Gastroesophageal sphincter (tissue), 4 donors: ENCODE results near the gene COMMD10. TPM values are rescaled to one million over a fixed set of nuclear protein-coding genes. Genes with fewer than 3 reads are reported as not detected.

ENCODE experiments used
- ATAC-seq: fragments of 150-250 bp; one replicate; pipeline ENCODE4 v1.9.1; 2016; ENCODE audit warnings: mild to moderate bottlenecking, moderate library complexity
- H3K27ac ChIP-seq, 4 donors: fragments of 200-600 bp; sonication (generic) in 3 of 4; 1 replicate in 3 of 4; 2 replicates in 1 of 4; pipeline ENCODE4 v1.5.1; 2016 to 2019
- H3K27me3 ChIP-seq: fragments of 200-600 bp; sonication (generic); one replicate; pipeline ENCODE4 v1.5.1; 2019
- H3K36me3 ChIP-seq, 2 donors: fragments of 200-600 bp; sonication (generic); one replicate each; pipeline ENCODE4 v1.5.1; 2019; ENCODE audit warnings: control low read depth in 1 of 2
- H3K4me1 ChIP-seq, 3 donors: fragments of 200-600 bp; sonication (generic); 1 replicate in 2 of 3; 2 replicates in 1 of 3; pipeline ENCODE4 v1.5.1; 2016 to 2019; ENCODE audit warnings: control low read depth in 2 of 3
- H3K4me3 ChIP-seq, 2 donors: fragments of 200-600 bp; sonication (generic); one replicate each; pipeline ENCODE4 v1.5.1; 2019; ENCODE audit warnings: mild to moderate bottlenecking in 1 of 2, moderate library complexity in 1 of 2
- H3K9me3 ChIP-seq, 3 donors: fragments of 200-600 bp; sonication (generic); one replicate each; pipeline ENCODE4 v1.5.1; 2017 to 2019; ENCODE audit warnings: control low read depth in 2 of 3
- EP300 ChIP-seq: sonication (generic); formaldehyde crosslinking; IDR thresholded peaks from one replicate; pipeline ENCODE4 v1.6.1; 2017; ENCODE audit warnings: antibody characterized with exemption, mild to moderate bottlenecking
- POLR2A ChIP-seq, 2 donors: fragments of 450-650 bp; IDR thresholded peaks; one replicate each; pipeline ENCODE4 v1.6.1; 2017; ENCODE audit warnings: antibody characterized with exemption in 2 of 2, mild to moderate bottlenecking in 2 of 2, moderate library complexity in 1 of 2
- POLR2AphosphoS5 ChIP-seq: sonication (generic); formaldehyde crosslinking; IDR thresholded peaks from one replicate; pipeline ENCODE4 v1.6.1; 2017; ENCODE audit warnings: antibody characterized with exemption
- WGBS, 2 donors: methylation state at CpG; one replicate each; pipeline ENCODE4 v1.1.5; 2018; ENCODE audit warnings: low coverage in 1 of 2; 5-methylcytosine and 5-hydroxymethylcytosine counted together
- total RNA-seq, 4 donors: library from RNA; depleted of rRNA; stranded (reverse); fragments of >200 nt; gene quantifications; one replicate each; pipeline ENCODE4 v1.1.0, GENCODE V29; 2016
- TF ChIP-seq, protein P1 (sequence below), 4 experiments: fragments of 200-600 bp in 2 of 4; fragments of 450-650 bp in 2 of 4; sonication (generic) in 1 of 4; IDR thresholded peaks; one replicate each; pipeline ENCODE4 v1.5.1; 2017 to 2019; ENCODE audit warnings: antibody characterized with exemption in 4 of 4, mild to moderate bottlenecking in 2 of 4, moderate library complexity in 2 of 4

The COMMD10 gene
- total RNA-seq, 4 donors from 2014 or later: 26.4 to 48.3 (median 29.6) TPM

DNA sequence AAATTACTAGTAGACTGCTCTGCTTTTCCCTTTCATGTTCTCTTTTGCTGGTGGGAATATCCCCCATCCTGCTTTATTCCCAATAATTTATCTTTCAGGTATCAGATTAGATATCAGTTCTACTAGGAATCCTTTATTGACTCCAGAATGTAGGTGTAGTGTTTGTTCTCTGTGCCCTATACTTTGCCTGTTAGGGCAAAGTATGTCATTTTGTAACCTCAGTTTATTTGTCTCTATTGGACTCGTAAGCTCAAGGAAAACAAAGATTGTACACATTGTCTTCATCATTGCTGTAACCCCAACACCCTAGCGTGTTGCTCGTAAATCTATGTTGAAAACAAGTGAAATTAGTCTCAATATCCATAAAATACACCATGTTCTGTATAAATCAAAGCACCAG lies 190.5 kb downstream of the COMMD10 start:
- TF ChIP-seq POLR2A (IDR thresholded peaks at IDR 0.05) (no peak), POLR2AphosphoS5 (no peak), EP300 (no peak)
- TF ChIP-seq, protein P1, sequence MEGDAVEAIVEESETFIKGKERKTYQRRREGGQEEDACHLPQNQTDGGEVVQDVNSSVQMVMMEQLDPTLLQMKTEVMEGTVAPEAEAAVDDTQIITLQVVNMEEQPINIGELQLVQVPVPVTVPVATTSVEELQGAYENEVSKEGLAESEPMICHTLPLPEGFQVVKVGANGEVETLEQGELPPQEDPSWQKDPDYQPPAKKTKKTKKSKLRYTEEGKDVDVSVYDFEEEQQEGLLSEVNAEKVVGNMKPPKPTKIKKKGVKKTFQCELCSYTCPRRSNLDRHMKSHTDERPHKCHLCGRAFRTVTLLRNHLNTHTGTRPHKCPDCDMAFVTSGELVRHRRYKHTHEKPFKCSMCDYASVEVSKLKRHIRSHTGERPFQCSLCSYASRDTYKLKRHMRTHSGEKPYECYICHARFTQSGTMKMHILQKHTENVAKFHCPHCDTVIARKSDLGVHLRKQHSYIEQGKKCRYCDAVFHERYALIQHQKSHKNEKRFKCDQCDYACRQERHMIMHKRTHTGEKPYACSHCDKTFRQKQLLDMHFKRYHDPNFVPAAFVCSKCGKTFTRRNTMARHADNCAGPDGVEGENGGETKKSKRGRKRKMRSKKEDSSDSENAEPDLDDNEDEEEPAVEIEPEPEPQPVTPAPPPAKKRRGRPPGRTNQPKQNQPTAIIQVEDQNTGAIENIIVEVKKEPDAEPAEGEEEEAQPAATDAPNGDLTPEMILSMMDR (IDR thresholded peaks at IDR 0.05): no peak
- Histone ChIP-seq H3K9me3 (peaks cover 0 to 19% (median 0%) of the 10 kb centered on the region in 3 donors), H3K27ac (no peak overlapping the region), H3K4me3 (no peak overlapping the region), H3K27me3 (no peaks in the 10 kb centered on the region), H3K4me1 (peaks cover 0 to 6% (median 0%) of the 10 kb centered on the region in 3 donors), H3K36me3 (no peaks in the 10 kb centered on the region)
- no peak for ATAC-seq
- WGBS, 2 donors: 98 to 100% methylated on average over 3 of the region's 3 CpGs

DNA sequence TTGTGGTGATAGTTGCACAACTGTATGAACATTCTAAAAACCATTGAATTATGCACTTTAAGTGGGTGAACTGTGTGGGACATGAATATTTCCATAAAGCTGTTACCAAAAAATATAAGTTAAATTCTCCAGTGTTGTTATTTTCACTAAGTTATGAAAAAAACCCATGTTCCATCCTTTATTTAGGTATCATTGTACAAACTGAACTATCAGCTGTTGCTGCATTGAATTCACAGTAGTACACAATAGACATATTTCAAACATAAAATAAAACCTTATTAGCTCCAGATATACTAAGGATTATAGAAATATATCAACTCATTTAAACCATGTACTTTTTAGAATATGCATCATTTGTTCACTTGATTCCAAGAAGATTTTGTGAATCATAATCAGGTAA lies 192.1 kb downstream of the COMMD10 start:
- Histone ChIP-seq H3K36me3 (no peaks in the 10 kb centered on the region), H3K27ac (no peak overlapping the region), H3K27me3 (no peaks in the 10 kb centered on the region), H3K9me3 (peaks cover 0 to 19% (median 0%) of the 10 kb centered on the region in 3 donors), H3K4me1 (peaks cover 0 to 5% (median 0%) of the 10 kb centered on the region in 3 donors), H3K4me3 (no peak overlapping the region)
- no peak for ATAC-seq
- TF ChIP-seq, protein P1 (IDR thresholded peaks at IDR 0.05): no peak
- TF ChIP-seq EP300: no peak

DNA sequence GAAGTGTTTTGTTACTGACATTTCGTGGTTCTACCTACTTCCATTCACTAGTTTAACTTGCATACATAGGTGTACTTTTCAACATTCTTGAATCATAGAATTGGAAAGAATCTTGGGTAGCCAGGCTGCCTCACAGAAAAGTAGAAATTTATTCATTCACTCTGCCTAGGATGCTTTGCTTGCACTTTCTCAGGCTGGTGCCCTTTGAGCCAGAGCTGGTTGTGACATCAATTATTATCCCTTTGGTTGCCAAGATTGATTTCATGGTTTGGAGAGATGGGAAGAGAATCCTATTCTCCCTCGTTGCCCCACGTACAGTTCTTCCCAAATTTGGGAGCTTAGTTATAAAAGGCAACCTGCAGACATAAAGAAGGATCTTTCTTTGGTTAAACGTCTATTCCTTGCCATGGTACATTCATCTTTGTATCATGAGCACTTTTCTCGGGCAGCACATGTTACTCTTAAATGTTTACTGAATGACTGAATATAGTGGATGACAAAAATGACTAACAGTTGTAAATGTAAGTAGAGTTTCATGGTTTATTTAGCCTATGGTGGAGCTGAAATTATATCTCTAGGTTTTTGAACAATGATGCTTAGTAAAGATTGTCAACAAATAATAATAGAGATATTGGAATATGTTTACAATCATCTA lies 195.5 kb downstream of the COMMD10 start:
- WGBS, 2 donors: 57 to 85% methylated on average over 3 to 5 of the region's 5 CpGs
- TF ChIP-seq POLR2AphosphoS5: no peak
- no peak for TF ChIP-seq EP300
- TF ChIP-seq, protein P1 (IDR thresholded peaks at IDR 0.05): no peak
- TF ChIP-seq POLR2A (IDR thresholded peaks at IDR 0.05): no peak
- Histone ChIP-seq H3K4me3 (no peak overlapping the region), H3K4me1 (no peaks in the 10 kb centered on the region), H3K36me3 (no peaks in the 10 kb centered on the region), H3K27me3 (no peaks in the 10 kb centered on the region), H3K9me3 (peaks cover 0 to 19% (median 0%) of the 10 kb centered on the region in 3 donors), H3K27ac (no peak overlapping the region)
- no peak for ATAC-seq

DNA sequence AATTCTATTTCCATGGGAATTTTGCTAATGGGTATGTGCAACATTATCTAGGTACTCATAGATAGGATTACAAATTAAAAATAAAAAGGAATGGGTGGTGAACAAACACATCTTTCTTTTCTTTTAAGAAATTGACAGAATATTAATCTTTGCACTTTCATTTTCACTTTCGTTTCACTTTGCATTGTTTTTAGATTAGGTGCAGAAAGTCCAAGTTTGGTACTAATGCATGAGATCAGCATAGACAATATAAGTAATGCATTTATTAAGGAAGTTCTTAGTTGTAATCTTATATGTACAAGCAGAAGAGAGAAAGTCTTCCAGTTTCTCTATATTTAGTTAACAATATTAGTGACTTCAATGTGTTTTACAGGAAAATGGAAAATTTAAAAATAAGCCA lies 196.5 kb downstream of the COMMD10 start:
- Histone ChIP-seq H3K4me3 (no peak overlapping the region), H3K27ac (no peak overlapping the region), H3K27me3 (no peaks in the 10 kb centered on the region), H3K36me3 (no peaks in the 10 kb centered on the region), H3K9me3 (peaks cover 0 to 14% (median 0%) of the 10 kb centered on the region in 3 donors), H3K4me1 (no peaks in the 10 kb centered on the region)
- no peak for TF ChIP-seq POLR2AphosphoS5
- no peak for TF ChIP-seq POLR2A (IDR thresholded peaks at IDR 0.05)
- TF ChIP-seq EP300: no peak
- TF ChIP-seq, protein P1 (IDR thresholded peaks at IDR 0.05): no peak
- ATAC-seq: no peak
- WGBS, 2 donors: 38 to 82% methylated on average over 1 of the region's 1 CpG

DNA sequence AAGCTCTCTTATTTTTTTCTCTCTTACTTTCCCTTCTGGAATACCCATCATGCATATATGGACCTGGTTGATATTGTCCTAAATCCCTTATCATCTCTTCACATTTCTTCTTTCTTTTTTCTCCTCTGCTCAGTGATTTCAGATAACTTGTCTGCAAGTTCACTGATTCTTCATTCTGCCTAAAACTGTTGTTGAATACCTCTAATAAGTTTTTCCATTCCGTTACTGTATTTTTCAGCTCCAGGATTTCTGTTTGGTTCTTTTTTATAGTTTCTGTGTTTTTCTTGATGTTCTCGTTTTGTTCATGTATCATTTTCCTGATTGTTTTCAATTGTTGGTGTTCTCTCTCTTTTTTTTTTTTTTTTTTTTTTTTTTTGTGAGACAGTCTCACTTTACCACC lies 203.7 kb downstream of the COMMD10 start:
- 92 to 100% methylated on average over 1 to 2 of the region's 2 CpGs for WGBS, 2 donors
- Histone ChIP-seq H3K4me3 (no peak overlapping the region), H3K27me3 (no peaks in the 10 kb centered on the region), H3K9me3 (peaks cover 0 to 30% (median 0%) of the 10 kb centered on the region in 3 donors), H3K36me3 (peaks cover 0 to 6% of the 10 kb centered on the region in 2 donors), H3K4me1 (no peaks in the 10 kb centered on the region), H3K27ac (no peak overlapping the region)
- no peak for ATAC-seq
- TF ChIP-seq EP300: no peak
- no peak for TF ChIP-seq POLR2A (IDR thresholded peaks at IDR 0.05)
- no peak for TF ChIP-seq POLR2AphosphoS5
- TF ChIP-seq, protein P1 (IDR thresholded peaks at IDR 0.05): no peak
